Astrocyte of the spinal cord (primary cell): ENCODE measurements around the gene VTA1.

Experiments used
- DNase-seq: peaks from one replicate; pipeline ENCODE4 v3.0.0; 2011; ENCODE audit warnings: low read depth, low spot score
- H3K4me3 ChIP-seq: 2 replicates; pipeline ENCODE4 v1.5.1; 2011; ENCODE audit warnings: low read depth, mild to moderate bottlenecking, low read length, moderate library complexity
- in situ Hi-C: cut with HindIII; loops from 2 replicates; pipeline ENCODE4 v1.10.0; 2017; ENCODE audit warnings: low sequenced_read_pairs
- TF ChIP-seq, protein P1 (sequence below): IDR thresholded peaks from 2 replicates; pipeline ENCODE4 v1.5.1; 2012; ENCODE audit warnings: low read depth, mild to moderate bottlenecking, low read length, inconsistent platforms

Gene VTA1

GRCh38 chr6:142167486-142167885 lies 20.4 kb downstream of the VTA1 start:
- in situ Hi-C loops = no loop called here
- no peak for DNase-seq
- TF ChIP-seq, protein P1, sequence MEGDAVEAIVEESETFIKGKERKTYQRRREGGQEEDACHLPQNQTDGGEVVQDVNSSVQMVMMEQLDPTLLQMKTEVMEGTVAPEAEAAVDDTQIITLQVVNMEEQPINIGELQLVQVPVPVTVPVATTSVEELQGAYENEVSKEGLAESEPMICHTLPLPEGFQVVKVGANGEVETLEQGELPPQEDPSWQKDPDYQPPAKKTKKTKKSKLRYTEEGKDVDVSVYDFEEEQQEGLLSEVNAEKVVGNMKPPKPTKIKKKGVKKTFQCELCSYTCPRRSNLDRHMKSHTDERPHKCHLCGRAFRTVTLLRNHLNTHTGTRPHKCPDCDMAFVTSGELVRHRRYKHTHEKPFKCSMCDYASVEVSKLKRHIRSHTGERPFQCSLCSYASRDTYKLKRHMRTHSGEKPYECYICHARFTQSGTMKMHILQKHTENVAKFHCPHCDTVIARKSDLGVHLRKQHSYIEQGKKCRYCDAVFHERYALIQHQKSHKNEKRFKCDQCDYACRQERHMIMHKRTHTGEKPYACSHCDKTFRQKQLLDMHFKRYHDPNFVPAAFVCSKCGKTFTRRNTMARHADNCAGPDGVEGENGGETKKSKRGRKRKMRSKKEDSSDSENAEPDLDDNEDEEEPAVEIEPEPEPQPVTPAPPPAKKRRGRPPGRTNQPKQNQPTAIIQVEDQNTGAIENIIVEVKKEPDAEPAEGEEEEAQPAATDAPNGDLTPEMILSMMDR = no peak
- H3K4me3 ChIP-seq = no peak overlapping the region

DNA sequence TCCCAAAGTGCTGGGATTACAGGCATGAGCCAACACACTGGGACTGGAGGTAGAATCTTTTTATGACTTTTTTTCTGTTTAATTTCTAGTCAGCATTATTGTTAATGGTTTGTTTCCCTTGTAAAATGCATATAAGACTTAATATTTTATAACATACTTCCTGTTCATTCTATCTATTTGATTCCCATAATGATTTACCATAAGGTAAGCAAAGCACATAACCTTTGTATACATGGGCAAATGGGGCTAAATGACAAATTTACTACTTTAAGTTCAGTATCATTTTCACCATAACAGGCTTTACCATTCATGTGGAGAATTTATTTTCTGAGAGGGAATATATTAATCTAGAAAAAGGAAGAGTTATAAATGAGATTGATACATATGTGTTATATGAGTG lies 24.3 kb downstream of the VTA1 start:
- TF ChIP-seq, protein P1 = no peak
- in situ Hi-C loops = no loop called here
- DNase-seq = no peak
- no peak overlapping the region for H3K4me3 ChIP-seq

DNA sequence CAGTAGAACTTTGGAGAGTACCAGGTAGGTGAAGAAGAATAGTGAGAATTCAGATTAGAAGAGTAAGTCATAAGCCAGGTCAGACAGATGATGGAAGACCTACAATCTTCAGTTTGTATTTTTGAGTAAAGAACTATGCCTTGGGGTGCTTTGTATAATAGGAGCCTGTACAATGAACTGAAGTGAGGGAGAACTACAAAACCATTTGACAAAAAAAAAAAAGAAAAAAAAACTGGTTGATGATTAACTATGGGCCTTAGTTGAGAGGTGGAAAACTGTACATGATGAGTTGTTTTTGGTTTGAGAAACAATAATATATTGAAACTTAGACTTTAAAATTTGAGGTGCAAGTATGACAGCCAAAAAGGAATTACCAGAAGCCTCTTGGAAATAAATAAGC lies 25.7 kb downstream of the VTA1 start:
- DNase-seq = no peak
- TF ChIP-seq, protein P1 = no peak
- in situ Hi-C loops = no loop called here
- no peak overlapping the region for H3K4me3 ChIP-seq

DNA sequence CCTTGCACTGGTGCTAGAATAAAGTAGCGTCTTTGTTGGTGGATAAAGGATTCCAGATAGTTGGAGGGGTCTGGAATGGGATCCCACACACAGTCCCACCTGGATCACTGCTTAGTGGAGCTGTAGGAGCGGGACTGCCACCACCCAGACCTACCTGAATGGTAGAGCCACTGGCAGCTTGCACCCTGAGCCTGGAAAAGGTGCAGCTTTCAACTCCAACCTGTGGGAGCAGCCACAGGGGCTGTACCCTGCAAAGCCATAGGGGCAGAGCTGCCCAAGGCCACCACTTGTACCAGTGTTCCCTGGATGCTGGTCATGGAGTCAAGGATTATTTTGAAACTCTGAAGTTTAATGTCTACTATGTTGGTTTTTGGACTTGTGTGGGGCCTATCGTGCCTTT lies 26.9 kb downstream of the VTA1 start:
- H3K4me3 ChIP-seq = no peak overlapping the region
- TF ChIP-seq, protein P1 = no peak
- no peak for DNase-seq
- in situ Hi-C loops = no loop called here

DNA sequence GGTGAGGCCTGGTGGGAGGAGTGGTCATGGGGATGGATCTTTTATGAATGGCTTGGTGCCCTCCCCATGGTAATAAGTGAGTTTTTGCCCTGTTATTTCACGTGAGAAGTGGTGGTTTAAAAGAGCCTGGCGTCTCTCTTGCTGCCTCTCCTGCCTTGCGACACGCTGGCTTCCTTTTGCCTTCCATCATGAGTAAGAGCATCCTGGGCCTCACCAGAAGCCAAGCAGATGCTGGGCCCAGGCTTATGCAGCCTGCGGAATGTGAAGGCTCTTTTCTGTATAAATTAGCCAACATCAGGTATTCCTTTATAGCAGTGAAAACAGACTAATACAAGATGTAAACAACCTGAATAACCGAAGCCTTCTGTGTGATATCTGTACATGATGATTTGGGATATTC lies 27.6 kb downstream of the VTA1 start:
- in situ Hi-C loops = no loop called here
- DNase-seq = no peak
- no peak overlapping the region for H3K4me3 ChIP-seq
- TF ChIP-seq, protein P1 = no peak

GRCh38 chr6:142178129-142178528 lies 31.1 kb downstream of the VTA1 start:
- TF ChIP-seq, protein P1 = no peak
- in situ Hi-C loops = no loop called here
- no peak for DNase-seq
- H3K4me3 ChIP-seq = no peak overlapping the region

- H3K4me3 ChIP-seq = no peak overlapping the region
- TF ChIP-seq, protein P1 = no peak
- no peak for DNase-seq
- in situ Hi-C loops = no loop called here
Measured at GRCh38 chr6:142182004-142182403, 34.9 kb downstream of the VTA1 start.
